ENCODE data around the gene SLC2A4RG.

The SLC2A4RG gene

GRCh38 chr20:63699466-63700198 is 39.9 kb upstream of the SLC2A4RG start:
- peak; percentile 15 for DNase-seq

- DNase-seq: peak; percentile 15
These were observed 39.2 kb upstream of the SLC2A4RG start for GRCh38 chr20:63700199-63701050.

- peak; percentile 6 for DNase-seq
These were observed 38.6 kb upstream of the SLC2A4RG start for GRCh38 chr20:63701051-63701328.

DNA sequence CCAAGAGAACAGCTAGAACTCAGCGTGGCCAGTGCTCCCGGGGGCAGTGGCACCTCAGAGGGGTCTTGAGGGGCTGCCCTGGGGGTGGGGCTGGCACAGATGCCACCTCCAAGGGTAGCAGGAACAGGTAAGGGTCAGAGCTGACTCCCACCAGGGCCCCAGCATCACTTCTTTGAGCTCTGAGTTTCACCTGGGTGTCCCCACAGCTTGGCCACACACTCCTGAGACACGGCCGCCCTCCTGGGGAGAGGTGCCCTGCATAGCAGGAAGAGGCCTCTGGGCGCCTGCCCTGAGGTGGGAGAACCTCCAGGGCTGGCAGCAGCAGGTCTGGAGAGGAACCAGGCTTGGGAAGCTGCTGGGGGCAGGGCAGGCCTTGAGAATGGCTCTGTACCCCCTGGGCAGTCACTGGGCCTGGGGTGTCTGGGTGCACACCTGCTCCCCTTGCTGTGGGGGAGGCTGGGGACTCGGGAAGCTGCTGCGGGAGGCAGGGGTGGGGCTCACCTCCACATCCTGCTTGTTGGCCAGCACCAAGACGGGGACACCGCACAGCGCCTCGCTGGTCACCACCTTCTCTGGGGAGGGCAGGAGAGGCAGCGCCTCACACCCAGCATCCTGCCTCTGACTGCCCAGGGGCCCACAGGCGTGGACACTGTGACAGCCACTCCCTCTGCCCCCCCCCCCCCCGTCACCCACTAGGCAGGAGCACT is 38.1 kb upstream of the SLC2A4RG start:
- no peak for DNase-seq

- no peak for DNase-seq
These were observed 37.4 kb upstream of the SLC2A4RG start for GRCh38 chr20:63702036-63702665.

DNA sequence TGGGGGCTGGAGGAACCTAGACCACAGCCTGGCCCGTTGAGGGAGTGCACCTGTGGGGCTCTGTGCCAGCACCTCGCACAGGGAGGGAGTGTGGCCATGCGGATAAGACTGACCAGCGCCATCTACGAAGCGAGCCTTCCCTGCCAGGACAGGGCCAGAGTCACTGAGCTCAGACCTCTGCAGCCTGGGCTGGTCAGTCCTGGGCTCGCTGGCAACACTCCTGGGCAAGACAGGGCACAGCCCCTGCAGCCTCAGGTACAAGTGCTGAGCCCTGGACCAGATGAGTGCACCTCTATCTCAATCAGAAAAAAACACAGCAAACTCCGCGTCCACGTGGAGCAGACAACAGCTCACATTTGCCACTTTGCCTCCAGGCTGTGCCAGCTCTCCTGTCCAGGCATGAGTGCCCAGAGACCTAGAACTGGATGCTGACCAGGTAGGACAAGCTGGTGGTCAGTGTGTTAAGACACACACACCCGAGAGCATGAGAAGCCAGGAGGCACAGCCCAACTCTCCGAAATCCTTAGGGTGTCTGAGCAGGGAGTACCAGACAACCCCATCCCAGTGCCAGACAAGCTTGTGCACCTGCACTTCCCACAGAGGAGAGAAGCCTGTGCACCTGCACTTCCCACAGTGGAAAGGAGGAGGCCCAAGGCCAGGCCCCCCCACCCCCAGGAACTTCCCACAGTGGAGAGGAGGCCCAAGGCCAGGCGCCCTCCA is 36.7 kb upstream of the SLC2A4RG start:
- DNase-seq: no peak

DNA sequence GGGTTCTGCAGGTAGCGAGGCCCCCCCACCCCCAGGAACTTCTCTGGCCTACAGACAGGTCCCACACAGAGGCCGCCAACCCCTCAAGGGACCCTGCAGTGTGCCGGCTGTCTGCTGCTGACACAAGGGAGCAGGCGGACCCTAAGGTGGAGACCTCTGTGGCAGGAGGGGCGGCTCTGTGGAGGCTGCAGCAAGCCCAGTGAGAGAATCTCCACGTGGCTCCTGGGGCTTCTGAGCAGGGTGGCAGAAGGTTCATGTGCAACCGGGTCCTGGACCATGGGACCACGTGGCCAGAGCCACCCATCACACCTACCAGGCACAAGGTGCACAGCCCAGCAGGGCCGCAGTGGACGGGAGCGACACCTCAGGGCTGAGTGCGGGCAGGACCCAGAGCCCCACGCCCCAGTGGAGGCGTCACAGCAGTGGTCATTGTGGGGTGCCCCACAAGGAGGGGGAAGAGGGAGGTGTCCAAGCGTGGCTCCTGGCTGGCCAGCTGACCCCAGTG is 36.1 kb upstream of the SLC2A4RG start:
- no peak for DNase-seq

- DNase-seq: no peak
These were observed 35.4 kb upstream of the SLC2A4RG start for GRCh38 chr20:63703976-63704748.

GRCh38 chr20:63704749-63705117 is 34.8 kb upstream of the SLC2A4RG start:
- no peak for DNase-seq

- no peak for DNase-seq
These were observed 34.1 kb upstream of the SLC2A4RG start for GRCh38 chr20:63705232-63706026.

- no peak for DNase-seq
These were observed 33.4 kb upstream of the SLC2A4RG start for GRCh38 chr20:63706027-63706695.

GRCh38 chr20:63706852-63707557 is 32.6 kb upstream of the SLC2A4RG start:
- peak; percentile 49 for DNase-seq

DNA sequence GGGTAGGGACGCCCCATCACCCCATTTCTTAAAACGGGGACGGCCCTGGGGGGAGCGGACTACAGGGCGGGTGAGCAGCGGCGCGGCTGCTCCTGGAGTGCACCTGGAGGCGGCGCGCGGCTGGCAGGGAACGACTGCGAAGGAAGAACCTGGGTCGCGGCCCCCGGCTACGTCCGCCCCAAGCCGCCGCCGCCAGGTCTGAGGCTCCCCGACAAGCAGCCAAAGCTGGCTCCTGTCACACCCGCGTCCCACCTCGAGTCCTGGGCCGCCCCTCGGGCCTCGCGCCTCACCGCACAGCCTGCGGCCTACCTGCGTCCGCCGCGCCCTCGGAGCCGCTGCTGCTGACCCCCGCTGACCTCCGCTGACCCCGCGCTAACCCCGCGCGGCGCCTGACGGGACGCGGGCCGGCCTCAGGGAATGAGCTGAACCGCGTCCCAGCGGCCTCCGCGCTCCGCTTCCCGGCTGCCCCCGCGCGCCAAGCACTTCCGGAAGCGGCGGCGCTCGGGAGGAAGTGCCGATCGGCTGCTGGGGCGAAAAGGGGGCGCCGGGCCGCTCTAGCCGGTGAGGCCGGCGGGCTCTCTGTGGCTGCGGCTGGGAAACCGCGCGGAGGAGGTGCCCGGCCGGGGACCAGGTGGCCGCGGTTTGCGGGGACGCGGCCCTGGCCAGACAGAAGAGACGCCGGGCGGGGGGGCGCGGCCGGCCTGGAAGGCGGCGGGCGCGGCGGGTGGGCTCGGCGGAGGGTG is 31.8 kb upstream of the SLC2A4RG start, which contains the start of the genes ARFRP1 and ZGPAT:
Gene ARFRP1, minus strand, starts transcription at position 419 of the 743 bp plus-strand sequence. CDS start 885 bp downstream, outside the sequence.
Gene ZGPAT, plus strand, starts transcription at position 482 of the 743 bp plus-strand sequence. CDS start 542 bp downstream, outside the sequence.
- peak; percentile 87 for DNase-seq

GRCh38 chr20:63708301-63709148 is 31.1 kb upstream of the SLC2A4RG start:
- DNase-seq: no peak

GRCh38 chr20:63709149-63709527 is 30.4 kb upstream of the SLC2A4RG start:
- no peak for DNase-seq

DNA sequence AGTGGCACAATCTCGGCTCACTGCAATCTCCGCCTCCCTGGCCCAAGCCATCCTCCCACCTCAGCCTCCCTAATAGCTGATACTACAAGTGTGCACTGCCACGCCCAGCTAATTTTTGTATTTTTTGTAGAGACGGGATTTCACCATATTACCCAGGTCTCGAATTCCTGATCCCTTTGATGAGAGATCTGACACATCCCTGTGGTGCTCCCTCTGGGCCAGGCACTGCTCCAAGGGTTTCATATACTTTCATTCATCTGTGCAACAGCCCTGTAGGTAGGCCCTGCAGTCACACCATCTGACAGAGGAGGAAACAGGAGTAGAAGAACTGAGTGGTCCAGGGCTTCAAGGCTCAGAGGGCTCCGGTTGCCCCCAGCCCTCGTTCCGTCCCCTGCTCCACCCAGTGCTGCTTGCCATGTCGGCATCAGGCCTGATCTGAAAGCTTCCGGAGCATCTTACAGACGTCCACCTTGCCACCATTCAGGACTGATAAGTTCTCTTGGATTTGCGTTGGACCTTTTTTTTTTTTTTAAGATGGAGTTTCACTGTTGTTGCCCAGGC is 28.4 kb upstream of the SLC2A4RG start:
- no peak for DNase-seq

DNA sequence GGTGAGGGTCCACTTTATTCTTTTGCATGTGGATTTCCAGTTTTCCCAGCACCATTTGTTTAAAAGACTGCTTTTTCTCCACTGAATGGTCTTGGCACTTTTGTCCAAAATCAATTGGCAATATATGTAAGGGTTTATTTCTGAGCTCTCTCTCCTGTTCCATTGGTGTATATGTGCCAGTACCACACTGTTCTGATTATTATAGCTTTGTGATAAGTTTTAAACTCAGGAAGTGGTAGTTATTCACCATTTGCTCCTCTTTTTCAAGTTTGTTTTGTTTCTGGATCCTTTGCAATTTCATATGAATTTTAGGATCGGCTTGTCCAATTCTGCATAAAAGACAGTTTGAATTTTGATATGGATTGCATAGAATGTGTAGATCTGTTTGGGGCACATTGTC is 27.4 kb upstream of the SLC2A4RG start:
- DNase-seq: no peak

All from CD4-positive, alpha-beta T cell treated with Interleukin-15 for 1 hour (primary cell).